Measurements from ENCODE around the gene ETV4.

DNA sequence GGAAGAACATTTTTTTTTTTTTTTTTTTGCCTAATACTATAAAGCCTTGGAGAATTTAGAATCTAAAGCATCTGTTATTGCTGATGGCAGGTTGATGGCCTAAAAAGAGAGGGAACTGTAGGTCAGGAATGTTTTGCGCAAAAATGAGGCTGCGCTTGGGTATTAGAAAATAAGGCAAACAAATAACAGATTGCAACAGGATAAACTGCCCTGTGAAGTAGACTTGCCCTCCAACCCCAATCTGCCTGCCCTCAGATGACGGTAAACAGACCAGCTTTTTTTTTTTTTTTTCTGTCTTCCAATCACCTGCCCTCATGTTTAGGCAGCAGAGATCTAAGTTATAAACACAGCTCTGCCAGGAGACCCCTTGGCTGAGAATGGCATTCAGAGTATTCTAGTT is 66.2 kb downstream of the ETV4 start:
- no peak for TF ChIP-seq CTCF (IDR thresholded peaks at IDR 0.05; ENCODE audit: poor library complexity, severe bottlenecking)
- no peak for TF ChIP-seq EZH2 (IDR thresholded peaks at IDR 0.05; ENCODE audit: borderline replicate concordance, insufficient read depth, low read length, poor library complexity, severe bottlenecking)

All from neural cell (in vitro differentiated cells).